Caco-2 (cell line): ENCODE results near the gene STYXL2. TPM values are rescaled to one million over a fixed set of nuclear protein-coding genes. Genes with fewer than 3 reads are reported as not detected.

Source experiments
- BruUV-seq: library from RNA; stranded (reverse); fragments of 400-500 nt; replicated peaks from 2 replicates; lab custom pipeline; 2021; lab: Mats Ljungman, UMichigan
- CTCF ChIA-PET: fragments of 300-600 bp; sonication (Branson Sonifier 250); formaldehyde crosslinking; loops from one replicate; lab custom pipeline; 2022; ENCODE audit warnings: antibody characterized with exemption; lab: Charles Lee
- POLR2A ChIA-PET: fragments of 300-600 bp; sonication (Branson Sonifier 250); formaldehyde crosslinking; loops from one replicate; lab custom pipeline; 2022; ENCODE audit warnings: antibody characterized with exemption; lab: Charles Lee
- DNase-seq, 2 experiments: peaks; one replicate each; pipeline versions ENCODE4 v3.0.0 to v3.0.0-alpha.2; 2020 to 2022
- H3K27me3 ChIP-seq: replicated peaks from 2 replicates; pipeline ENCODE4 v1.6.0; 2011; ENCODE audit warnings: low read length; ENCODE audit not compliant: control insufficient read depth, insufficient read depth
- H3K36me3 ChIP-seq: 2 replicates; pipeline ENCODE4 v1.5.1; 2011; ENCODE audit warnings: low read length; ENCODE audit not compliant: control insufficient read depth, insufficient read depth
- H3K4me1 ChIP-seq: fragments of 250-450 bp; sonication (Bioruptor Pico); 2 replicates; pipeline ENCODE4 v1.5.1; 2020; ENCODE audit warnings: mild to moderate bottlenecking
- H3K4me3 ChIP-seq: 2 replicates; pipeline ENCODE4 v1.5.1; 2011; ENCODE audit warnings: low read depth, mild to moderate bottlenecking, control low read depth, low read length
- H3K9me3 ChIP-seq: fragments of 250-450 bp; sonication (Bioruptor Pico); 2 replicates; pipeline ENCODE4 v1.5.1; 2020; ENCODE audit warnings: mild to moderate bottlenecking, moderate library complexity
- H3K27ac Mint-ChIP-seq: one replicate; pipeline ENCODE4 v1.8.0; 2022; ENCODE audit warnings: mixed read lengths; ENCODE audit not compliant: unreplicated experiment
- H3K27me3 Mint-ChIP-seq: one replicate; pipeline ENCODE4 v1.8.0; 2022; ENCODE audit warnings: mixed read lengths; ENCODE audit not compliant: insufficient read depth, unreplicated experiment
- H3K36me3 Mint-ChIP-seq: one replicate; pipeline ENCODE4 v1.8.0; 2022; ENCODE audit warnings: mild to moderate bottlenecking, mixed read lengths; ENCODE audit not compliant: insufficient read depth, unreplicated experiment
- H3K4me1 Mint-ChIP-seq: one replicate; pipeline ENCODE4 v1.8.0; 2022; ENCODE audit warnings: low read depth, mixed read lengths; ENCODE audit not compliant: unreplicated experiment
- H3K4me3 Mint-ChIP-seq: one replicate; pipeline ENCODE4 v1.8.0; 2022; ENCODE audit warnings: mild to moderate bottlenecking, moderate library complexity, mixed read lengths; ENCODE audit not compliant: unreplicated experiment
- H3K9me3 Mint-ChIP-seq: one replicate; pipeline ENCODE4 v1.8.0; 2022; ENCODE audit warnings: mixed read lengths; ENCODE audit not compliant: unreplicated experiment
- CTCF ChIP-seq, 2 experiments: fragments of 200-600 bp in 1 of 2; IDR thresholded peaks; 1 replicate in 1 of 2; 2 replicates in 1 of 2; pipeline versions ENCODE4 v1.5.1 to v1.8.0; 2011 to 2022; ENCODE audit warnings: antibody characterized with exemption in 1 of 2, control low read depth in 1 of 2, inconsistent platforms in 1 of 2, low read depth in 1 of 2, low read length in 1 of 2, mild to moderate bottlenecking in 1 of 2, moderate library complexity in 1 of 2; ENCODE audit not compliant: insufficient read depth in 1 of 2, severe bottlenecking in 1 of 2, unreplicated experiment in 1 of 2
- intact Hi-C: fragments of 100-400 bp; cut with micrococcal nuclease; formaldehyde crosslinking; loops from one replicate; pipeline ENCODE4 v1.10.0; 2022; ENCODE audit not compliant: unreplicated experiment
- total RNA-seq: library from RNA; stranded (reverse); gene quantifications from 2 replicates; pipeline ENCODE4 v1.2.3, GENCODE V29; 2022

The STYXL2 gene
- total RNA-seq, 1 experiment from 2014 or later, result not detected

- Mint-ChIP-seq H3K36me3 (no peaks in the 10 kb centered on the region), H3K4me3 (no peak overlapping the region), H3K27ac (no peak overlapping the region), H3K9me3 (peaks cover 6% of the 10 kb centered on the region), H3K27me3 (peaks cover 3% of the 10 kb centered on the region), H3K4me1 (no peaks in the 10 kb centered on the region)
- TF ChIP-seq CTCF (IDR thresholded peaks at IDR 0.05; ENCODE audit: insufficient read depth in 1 of 2, low read depth in 1 of 2, low read length in 1 of 2, severe bottlenecking in 1 of 2, unreplicated experiment in 1 of 2), result no peak
- no TSS peak for BruUV-seq
- no peaks in the 10 kb centered on the region for H3K9me3 ChIP-seq
- ChIA-PET CTCF (interaction anchor here (1.3 kb wide), 1 partner anchor 82 kb away, joined by 7 read pairs; the partner anchor contains the start of gene POU2F1), POLR2A (no interaction called here)
- H3K36me3 ChIP-seq, result no peaks in the 10 kb centered on the region
- H3K4me3 ChIP-seq, result no peak overlapping the region
- DNase-seq, result no peak
- no peaks in the 10 kb centered on the region for H3K4me1 ChIP-seq
- intact Hi-C loops, result no loop called here
- no peaks in the 10 kb centered on the region for H3K27me3 ChIP-seq
These were observed 44.8 kb downstream of the STYXL2 start for GRCh38 chr1:167138703-167139102.

- intact Hi-C loops, result no loop called here
- no peaks in the 10 kb centered on the region; the same call in 1 of the 2 replicates for H3K36me3 ChIP-seq
- BruUV-seq, result no TSS peak
- POLR2A ChIA-PET, result no interaction called here
- Mint-ChIP-seq H3K27ac (no peak overlapping the region), H3K9me3 (peaks cover 34% of the 10 kb centered on the region), H3K36me3 (no peaks in the 10 kb centered on the region), H3K4me3 (no peak overlapping the region), H3K27me3 (no peaks in the 10 kb centered on the region), H3K4me1 (peaks cover under 1% of the 10 kb centered on the region)
- H3K27me3 ChIP-seq, result no peaks in the 10 kb centered on the region
- H3K4me1 ChIP-seq, result no peaks in the 10 kb centered on the region
- peaks cover 2% of the 10 kb centered on the region; the same call in 1 of the 2 replicates for H3K9me3 ChIP-seq
- TF ChIP-seq CTCF (IDR thresholded peaks at IDR 0.05; ENCODE audit: insufficient read depth in 1 of 2, low read depth in 1 of 2, low read length in 1 of 2, severe bottlenecking in 1 of 2, unreplicated experiment in 1 of 2), result no peak
- DNase-seq, result no peak
- CTCF ChIA-PET, result no interaction called here
- no peak overlapping the region for H3K4me3 ChIP-seq
These were observed 48.1 kb downstream of the STYXL2 start for GRCh38 chr1:167141963-167142362.

Other genes with a start within 250 kb of the STYXL2 start
- gene TADA1, start 217.8 kb upstream of the STYXL2 start, total RNA-seq, result 13.7 and 13.9 TPM in 2 replicates
- gene ILDR2, start 118.5 kb upstream of the STYXL2 start, total RNA-seq, result 0.98 and 1.2 TPM in 2 replicates
- gene MAEL, start 104.8 kb upstream of the STYXL2 start, total RNA-seq, result not detected in 2 replicates
- not detected in 2 replicates for gene GPA33, start 3.7 kb upstream of the STYXL2 start, total RNA-seq
- gene POU2F1, start 126.8 kb downstream of the STYXL2 start, total RNA-seq, result 28.3 and 29.6 TPM in 2 replicates